CD4-positive, alpha-beta memory T cell (primary cell): ENCODE results near the gene MACF1. TPM values are rescaled to one million over a fixed set of nuclear protein-coding genes. Genes with fewer than 3 reads are reported as not detected.
"Not testable (repeated sequence)": the region's sequence is repeated elsewhere in the genome, so short reads cannot be mapped to it uniquely, and the experiment has no call there.

ENCODE experiments used
- CTCF ChIA-PET: fragments of 350-600 bp; sonication (Branson Sonifier 250); formaldehyde crosslinking; loops from one replicate; lab custom pipeline; 2021; ENCODE audit warnings: inconsistent platforms; ENCODE audit not compliant: partially characterized antibody; lab: Charles Lee
- POLR2A ChIA-PET: fragments of 350-600 bp; sonication (Branson Sonifier 250); formaldehyde crosslinking; loops from one replicate; lab custom pipeline; 2021; ENCODE audit not compliant: partially characterized antibody; lab: Charles Lee
- DNase-seq, 5 donors: peaks; one replicate each; pipeline versions ENCODE4 v3.0.0 to v3.0.0-alpha.2; 2020 to 2022; ENCODE audit warnings: mixed read lengths in 1 of 5
- H3K27ac ChIP-seq: one replicate; pipeline ENCODE4 v1.7.0; 2013; ENCODE audit warnings: low read depth, low read length
- H3K27me3 ChIP-seq: 2 replicates; pipeline ENCODE4 v1.7.0; 2013; ENCODE audit warnings: mild to moderate bottlenecking, low read length, moderate library complexity; ENCODE audit not compliant: insufficient read depth
- H3K36me3 ChIP-seq: 2 replicates; pipeline ENCODE4 v1.7.0; 2013; ENCODE audit warnings: mild to moderate bottlenecking, low read length, moderate library complexity; ENCODE audit not compliant: insufficient read depth
- H3K4me1 ChIP-seq: 2 replicates; pipeline ENCODE4 v1.7.0; 2013; ENCODE audit warnings: mild to moderate bottlenecking, low read length, moderate library complexity; ENCODE audit not compliant: insufficient read depth
- H3K4me3 ChIP-seq, 2 donors: one replicate each; pipeline ENCODE4 v1.7.0; 2013; ENCODE audit warnings: low read length in 2 of 2, mild to moderate bottlenecking in 1 of 2
- H3K9me3 ChIP-seq, 2 donors: one replicate each; pipeline ENCODE4 v1.7.0; 2013; ENCODE audit warnings: low read length in 2 of 2, control low read depth in 1 of 2; ENCODE audit not compliant: control insufficient read depth in 1 of 2
- H3K27ac Mint-ChIP-seq, 7 donors: one replicate each; pipeline ENCODE4 v1.8.0; 2020 to 2021; ENCODE audit warnings: mixed read lengths in 7 of 7, mild to moderate bottlenecking in 6 of 7, inconsistent platforms in 3 of 7, moderate library complexity in 3 of 7
- H3K27me3 Mint-ChIP-seq, 2 donors: one replicate each; pipeline ENCODE4 v1.8.0; 2020 to 2021; ENCODE audit warnings: mixed read lengths in 2 of 2
- H3K36me3 Mint-ChIP-seq, 2 donors: one replicate each; pipeline ENCODE4 v1.8.0; 2020 to 2021; ENCODE audit warnings: mixed read lengths in 2 of 2, inconsistent platforms in 1 of 2, mild to moderate bottlenecking in 1 of 2
- H3K4me1 Mint-ChIP-seq, 4 donors: one replicate each; pipeline ENCODE4 v1.8.0; 2020 to 2021; ENCODE audit warnings: mixed read lengths in 4 of 4, mild to moderate bottlenecking in 1 of 4
- H3K4me3 Mint-ChIP-seq, 8 donors: one replicate each; pipeline ENCODE4 v1.8.0; 2020 to 2021; ENCODE audit warnings: mixed read lengths in 8 of 8, mild to moderate bottlenecking in 7 of 8, moderate library complexity in 6 of 8, inconsistent platforms in 3 of 8
- H3K9me3 Mint-ChIP-seq, 8 donors: one replicate each; pipeline ENCODE4 v1.8.0; 2020 to 2021; ENCODE audit warnings: mixed read lengths in 8 of 8, mild to moderate bottlenecking in 5 of 8, inconsistent platforms in 3 of 8, moderate library complexity in 1 of 8
- intact Hi-C: fragments of 100-400 bp; cut with micrococcal nuclease; formaldehyde crosslinking; loops from one replicate; pipeline ENCODE4 v1.15.1; 2023
- polyA plus RNA-seq, 2 donors: library from polyadenylated mRNA; unstranded; fragments of 300-500 nt; fragmentation: Illumina TruSeq; gene quantifications; one replicate each; pipeline ENCODE4 v1.2.3, GENCODE V29; 2021
- total RNA-seq, 2 experiments: library from RNA; stranded (reverse); gene quantifications; one replicate each; pipeline ENCODE4 v1.2.3, GENCODE V29; 2021

MACF1 gene
- total and polyA plus RNA-seq, 4 experiments from 2014 or later, result 6.8 to 387 (median 222) TPM

GRCh38 chr1:39515131-39516086 is 310.9 kb downstream of the MACF1 start:
- H3K4me3 ChIP-seq, CTCF ChIA-PET, H3K4me1 Mint-ChIP-seq, POLR2A ChIA-PET, H3K27me3 ChIP-seq, H3K4me1 ChIP-seq, H3K9me3 ChIP-seq, intact Hi-C loops, H3K27me3 Mint-ChIP-seq, H3K27ac ChIP-seq, H3K36me3 ChIP-seq, H3K36me3 Mint-ChIP-seq, H3K9me3 Mint-ChIP-seq: not testable (repeated sequence)
- Mint-ChIP-seq H3K4me3 (peak overlapping the region in 4 of 8 donors; percentile 8 to 46 (median 39)), H3K27ac (peak overlapping the region in 2 of 7 donors; percentile 51 to 66)
- peak in 2 of 5 donors; percentile 39 to 60 for DNase-seq

- H3K4me1 Mint-ChIP-seq, H3K9me3 ChIP-seq, H3K27me3 ChIP-seq, H3K4me1 ChIP-seq, H3K4me3 Mint-ChIP-seq, H3K9me3 Mint-ChIP-seq, H3K27ac Mint-ChIP-seq, CTCF ChIA-PET, intact Hi-C loops, H3K36me3 ChIP-seq, H3K4me3 ChIP-seq, H3K36me3 Mint-ChIP-seq, H3K27ac ChIP-seq, H3K27me3 Mint-ChIP-seq, DNase-seq, POLR2A ChIA-PET: not testable (repeated sequence)
Observed at GRCh38 chr1:39516841-39517240, 312.3 kb downstream of the MACF1 start.

GRCh38 chr1:39517936-39518335 is 313.4 kb downstream of the MACF1 start:
- H3K4me1 ChIP-seq, H3K27ac Mint-ChIP-seq, intact Hi-C loops, H3K4me1 Mint-ChIP-seq, H3K4me3 Mint-ChIP-seq, H3K36me3 Mint-ChIP-seq, H3K27me3 Mint-ChIP-seq, H3K9me3 ChIP-seq, CTCF ChIA-PET, DNase-seq, H3K27ac ChIP-seq, H3K9me3 Mint-ChIP-seq, H3K27me3 ChIP-seq, H3K4me3 ChIP-seq, POLR2A ChIA-PET, H3K36me3 ChIP-seq: not testable (repeated sequence)

GRCh38 chr1:39519376-39519775 is 314.9 kb downstream of the MACF1 start:
- CTCF ChIA-PET, H3K9me3 ChIP-seq, H3K27me3 ChIP-seq, H3K36me3 ChIP-seq, H3K9me3 Mint-ChIP-seq, H3K27ac ChIP-seq, H3K4me3 ChIP-seq, H3K36me3 Mint-ChIP-seq, H3K4me1 ChIP-seq, H3K4me1 Mint-ChIP-seq, DNase-seq, POLR2A ChIA-PET, H3K4me3 Mint-ChIP-seq, H3K27me3 Mint-ChIP-seq, intact Hi-C loops: not testable (repeated sequence)
- H3K27ac Mint-ChIP-seq, result peak overlapping the region in 1 of 7 donors; percentile 29

GRCh38 chr1:39522221-39522620 is 317.7 kb downstream of the MACF1 start:
- H3K36me3 Mint-ChIP-seq, H3K9me3 ChIP-seq, CTCF ChIA-PET, POLR2A ChIA-PET, H3K4me1 ChIP-seq, H3K27ac ChIP-seq, H3K4me1 Mint-ChIP-seq, intact Hi-C loops, H3K36me3 ChIP-seq, H3K4me3 Mint-ChIP-seq, H3K27me3 Mint-ChIP-seq, H3K9me3 Mint-ChIP-seq, DNase-seq, H3K27ac Mint-ChIP-seq, H3K4me3 ChIP-seq, H3K27me3 ChIP-seq: not testable (repeated sequence)

GRCh38 chr1:39522661-39523567 is 318.4 kb downstream of the MACF1 start:
- H3K4me1 ChIP-seq, result peaks cover 6% of the 10 kb centered on the region
- peaks cover 0 to 2% (median 0%) of the 10 kb centered on the region in 8 donors for H3K9me3 Mint-ChIP-seq
- POLR2A ChIA-PET, result no interaction called here
- no peaks in the 10 kb centered on the region for H3K9me3 ChIP-seq
- no peak overlapping the region for H3K4me3 Mint-ChIP-seq
- peaks cover 5% of the 10 kb centered on the region for H3K36me3 ChIP-seq
- peaks cover 0 to 7% (median 4%) of the 10 kb centered on the region in 4 donors for H3K4me1 Mint-ChIP-seq
- peaks cover 5 to 14% of the 10 kb centered on the region in 2 donors for H3K36me3 Mint-ChIP-seq
- no peaks in the 10 kb centered on the region for H3K27me3 Mint-ChIP-seq
- H3K27ac ChIP-seq, result no peak overlapping the region
- no peaks in the 10 kb centered on the region for H3K27me3 ChIP-seq
- CTCF ChIA-PET, result no interaction called here
- DNase-seq, result peak in 1 of 5 donors; percentile 0
- H3K4me3 ChIP-seq, result no peak overlapping the region
- H3K27ac Mint-ChIP-seq, result peak overlapping the region in 1 of 7 donors; percentile 64
- intact Hi-C loops, result no loop called here

GRCh38 chr1:39524171-39524570 is 319.7 kb downstream of the MACF1 start:
- ChIA-PET CTCF (no interaction called here), POLR2A (no interaction called here)
- no peaks in the 10 kb centered on the region for H3K27me3 Mint-ChIP-seq
- Histone ChIP-seq H3K4me3 (no peak overlapping the region), H3K27ac (no peak overlapping the region), H3K4me1 (peaks cover 6% of the 10 kb centered on the region), H3K9me3 (no peaks in the 10 kb centered on the region), H3K27me3 (no peaks in the 10 kb centered on the region), H3K36me3 (peaks cover 11% of the 10 kb centered on the region)
- H3K27ac Mint-ChIP-seq, result no peak overlapping the region
- no peak overlapping the region for H3K4me3 Mint-ChIP-seq
- peaks cover 0 to 2% (median 0%) of the 10 kb centered on the region in 8 donors for H3K9me3 Mint-ChIP-seq
- H3K36me3 Mint-ChIP-seq, result peaks cover 11 to 21% of the 10 kb centered on the region in 2 donors
- intact Hi-C loops, result no loop called here
- peak in 1 of 5 donors; percentile 2 for DNase-seq
- H3K4me1 Mint-ChIP-seq, result peaks cover 0 to 7% (median 4%) of the 10 kb centered on the region in 4 donors
